B cell (primary cell): ENCODE data around the gene MYRFL.

Experiments used
- EZH2 ChIP-seq: IDR thresholded peaks from 2 replicates; pipeline ENCODE4 v1.6.1; 2012; ENCODE audit warnings: borderline replicate concordance, low read depth, mild to moderate bottlenecking, moderate library complexity, low read length; ENCODE audit not compliant: insufficient read depth, poor library complexity, severe bottlenecking
- TF ChIP-seq, protein P1 (sequence below): fragments of 200-600 bp; IDR thresholded peaks from one replicate; pipeline ENCODE4 v1.8.0; 2022; ENCODE audit warnings: antibody characterized with exemption, mild to moderate bottlenecking

DNA sequence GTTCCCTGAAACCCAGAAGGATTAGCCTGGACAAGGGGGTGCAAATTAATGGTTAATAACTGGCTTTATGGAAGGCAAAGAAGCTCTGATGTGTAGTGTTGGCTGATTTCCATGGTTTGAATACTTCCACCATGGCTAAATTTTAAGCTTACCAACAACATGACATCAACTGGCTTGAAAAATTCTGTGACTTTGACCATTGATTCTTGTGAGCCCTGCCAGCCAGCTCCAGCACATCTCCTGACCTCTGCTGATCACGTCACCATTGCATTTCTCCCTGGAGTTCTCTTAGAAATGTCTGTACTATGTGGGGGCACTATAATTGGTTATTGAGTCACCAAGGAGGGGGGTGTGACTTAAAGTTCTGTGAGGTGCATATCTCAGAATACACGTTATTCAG, 171.2 kb downstream of the MYRFL start:
- TF ChIP-seq EZH2, result no peak
- TF ChIP-seq, protein P1, sequence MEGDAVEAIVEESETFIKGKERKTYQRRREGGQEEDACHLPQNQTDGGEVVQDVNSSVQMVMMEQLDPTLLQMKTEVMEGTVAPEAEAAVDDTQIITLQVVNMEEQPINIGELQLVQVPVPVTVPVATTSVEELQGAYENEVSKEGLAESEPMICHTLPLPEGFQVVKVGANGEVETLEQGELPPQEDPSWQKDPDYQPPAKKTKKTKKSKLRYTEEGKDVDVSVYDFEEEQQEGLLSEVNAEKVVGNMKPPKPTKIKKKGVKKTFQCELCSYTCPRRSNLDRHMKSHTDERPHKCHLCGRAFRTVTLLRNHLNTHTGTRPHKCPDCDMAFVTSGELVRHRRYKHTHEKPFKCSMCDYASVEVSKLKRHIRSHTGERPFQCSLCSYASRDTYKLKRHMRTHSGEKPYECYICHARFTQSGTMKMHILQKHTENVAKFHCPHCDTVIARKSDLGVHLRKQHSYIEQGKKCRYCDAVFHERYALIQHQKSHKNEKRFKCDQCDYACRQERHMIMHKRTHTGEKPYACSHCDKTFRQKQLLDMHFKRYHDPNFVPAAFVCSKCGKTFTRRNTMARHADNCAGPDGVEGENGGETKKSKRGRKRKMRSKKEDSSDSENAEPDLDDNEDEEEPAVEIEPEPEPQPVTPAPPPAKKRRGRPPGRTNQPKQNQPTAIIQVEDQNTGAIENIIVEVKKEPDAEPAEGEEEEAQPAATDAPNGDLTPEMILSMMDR, result no peak
